ENCODE data around the gene ARF5.

The ARF5 gene

GRCh38 chr7:127584648-127585043 is 3.6 kb upstream of the ARF5 start:
- no peak for TF ChIP-seq EZH2phosphoT487 (IDR thresholded peaks at IDR 0.05; ENCODE audit: borderline replicate concordance, low read length)
- TF ChIP-seq, protein P1, sequence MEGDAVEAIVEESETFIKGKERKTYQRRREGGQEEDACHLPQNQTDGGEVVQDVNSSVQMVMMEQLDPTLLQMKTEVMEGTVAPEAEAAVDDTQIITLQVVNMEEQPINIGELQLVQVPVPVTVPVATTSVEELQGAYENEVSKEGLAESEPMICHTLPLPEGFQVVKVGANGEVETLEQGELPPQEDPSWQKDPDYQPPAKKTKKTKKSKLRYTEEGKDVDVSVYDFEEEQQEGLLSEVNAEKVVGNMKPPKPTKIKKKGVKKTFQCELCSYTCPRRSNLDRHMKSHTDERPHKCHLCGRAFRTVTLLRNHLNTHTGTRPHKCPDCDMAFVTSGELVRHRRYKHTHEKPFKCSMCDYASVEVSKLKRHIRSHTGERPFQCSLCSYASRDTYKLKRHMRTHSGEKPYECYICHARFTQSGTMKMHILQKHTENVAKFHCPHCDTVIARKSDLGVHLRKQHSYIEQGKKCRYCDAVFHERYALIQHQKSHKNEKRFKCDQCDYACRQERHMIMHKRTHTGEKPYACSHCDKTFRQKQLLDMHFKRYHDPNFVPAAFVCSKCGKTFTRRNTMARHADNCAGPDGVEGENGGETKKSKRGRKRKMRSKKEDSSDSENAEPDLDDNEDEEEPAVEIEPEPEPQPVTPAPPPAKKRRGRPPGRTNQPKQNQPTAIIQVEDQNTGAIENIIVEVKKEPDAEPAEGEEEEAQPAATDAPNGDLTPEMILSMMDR (IDR thresholded peaks at IDR 0.05; ENCODE audit: low read depth, low read length, poor library complexity, severe bottlenecking), result no peak
- Histone ChIP-seq H3K9me2 (replicated peaks; ENCODE audit: control insufficient read depth, low read length) (no peaks in the 10 kb centered on the region), H3K4me3 (ENCODE audit: low read length) (peak overlapping the region; percentile 80), H3K9me3 (ENCODE audit: control insufficient read depth, insufficient read depth, low read length) (no peaks in the 10 kb centered on the region), H3K4me1 (ENCODE audit: control insufficient read depth, low read length) (peaks cover 37% of the 10 kb centered on the region), H3F3A (ENCODE audit: control insufficient read depth, insufficient read depth) (peaks cover 8% of the 10 kb centered on the region), H3K27ac (ENCODE audit: low read depth, low read length) (no peak overlapping the region), H3K36me3 (ENCODE audit: control insufficient read depth, low read length) (peaks cover 47% of the 10 kb centered on the region), H3K79me2 (ENCODE audit: control insufficient read depth, low read length) (peaks cover 58% of the 10 kb centered on the region), H4K20me1 (ENCODE audit: control insufficient read depth, insufficient read depth, low read depth, low read length) (peaks cover 26% of the 10 kb centered on the region; the same call in 1 of the 2 replicates), H3K27me3 (ENCODE audit: control insufficient read depth, low read length) (no peaks in the 10 kb centered on the region), H3K4me2 (ENCODE audit: low read length) (peak overlapping the region; percentile 81)

DNA sequence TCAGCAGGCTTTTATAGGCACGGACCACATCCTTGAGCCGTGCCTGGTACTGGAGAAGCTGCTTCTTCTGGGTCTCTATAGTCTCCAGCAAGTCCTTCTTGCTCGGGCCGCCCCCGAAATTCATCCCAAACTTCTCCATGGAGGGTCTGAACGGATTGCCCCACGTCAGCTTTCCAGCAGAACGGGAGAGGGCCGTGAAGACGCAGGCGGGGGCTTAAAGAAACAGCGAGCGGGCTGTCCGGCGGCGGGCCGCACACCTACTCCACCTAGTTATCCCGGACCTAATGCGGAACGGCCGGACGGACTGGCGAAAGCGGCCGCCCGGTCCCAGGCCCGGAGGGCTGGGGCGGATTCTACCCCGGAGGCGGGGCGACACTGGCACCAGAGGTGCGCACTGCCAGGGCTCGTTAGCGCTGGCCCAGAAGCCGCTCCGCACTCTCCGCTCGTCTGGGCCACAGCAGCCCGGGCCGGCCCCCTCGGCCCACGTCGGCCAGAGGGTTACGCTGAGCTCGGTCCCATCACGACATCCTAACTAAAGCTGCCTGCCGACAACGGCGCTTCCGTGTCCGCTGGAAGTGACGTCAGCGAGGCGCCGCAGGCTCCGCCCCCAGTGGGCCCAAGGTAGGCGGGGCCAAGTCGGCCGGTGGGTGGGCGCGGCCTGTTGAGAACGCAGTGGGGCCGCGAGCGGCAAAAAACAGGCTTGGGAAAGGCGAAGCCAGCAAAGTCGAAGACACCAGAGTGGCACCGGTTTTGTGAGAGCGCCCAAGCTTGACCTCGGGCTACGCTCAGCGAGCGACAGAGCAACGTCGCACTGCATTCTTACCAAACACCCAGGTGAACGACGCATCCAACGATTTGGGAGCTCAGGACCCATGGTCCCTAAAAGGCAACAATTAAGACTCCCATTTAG is 2.9 kb upstream of the ARF5 start, which contains the start of gene GCC1:
GCC1 (minus strand) TSS at position 553 of the 910 bp plus-strand sequence; CDS start at position 139, 414 bp downstream.
- Histone ChIP-seq H3F3A (ENCODE audit: control insufficient read depth, insufficient read depth) (peaks cover 8% of the 10 kb centered on the region), H4K20me1 (ENCODE audit: control insufficient read depth, insufficient read depth, low read depth, low read length) (peaks cover 26% of the 10 kb centered on the region; the same call in 1 of the 2 replicates), H3K4me2 (ENCODE audit: low read length) (peak within 1 kb of the TSS; percentile 81), H3K4me3 (ENCODE audit: low read length) (peak within 1 kb of the TSS; percentile 80), H3K9me2 (replicated peaks; ENCODE audit: control insufficient read depth, low read length) (no peaks in the 10 kb centered on the region), H3K27ac (ENCODE audit: low read depth, low read length) (no peak within 1 kb of the TSS), H3K9me3 (ENCODE audit: control insufficient read depth, insufficient read depth, low read length) (no peaks in the 10 kb centered on the region), H3K4me1 (ENCODE audit: control insufficient read depth, low read length) (peaks cover 37% of the 10 kb centered on the region), H3K79me2 (ENCODE audit: control insufficient read depth, low read length) (peaks cover 57% of the 10 kb centered on the region), H3K36me3 (ENCODE audit: control insufficient read depth, low read length) (peaks cover 48% of the 10 kb centered on the region), H3K27me3 (ENCODE audit: control insufficient read depth, low read length) (no peaks in the 10 kb centered on the region)
- TF ChIP-seq, protein P1 (IDR thresholded peaks at IDR 0.05; ENCODE audit: low read depth, low read length, poor library complexity, severe bottlenecking), result no peak

DNA sequence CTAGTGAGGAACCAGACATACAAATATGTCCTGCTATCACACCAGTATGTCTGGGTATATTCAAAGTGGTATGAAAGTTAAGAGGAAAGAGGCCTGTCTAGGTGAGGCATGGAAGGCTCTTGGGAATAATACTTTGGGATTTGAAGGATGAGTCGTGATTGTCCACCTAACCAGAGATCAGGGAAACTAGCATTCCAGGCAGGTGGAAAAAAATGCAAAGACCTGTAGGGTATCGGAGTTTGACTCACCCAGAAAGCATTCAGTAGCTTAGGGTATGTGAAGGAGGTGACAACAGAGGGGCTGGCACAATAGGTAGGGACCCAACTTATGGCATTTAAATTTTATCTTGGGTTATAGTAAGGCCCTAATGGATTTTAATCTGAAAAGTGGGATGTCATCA is 1.9 kb upstream of the ARF5 start:
- Histone ChIP-seq H4K20me1 (ENCODE audit: control insufficient read depth, insufficient read depth, low read depth, low read length) (peaks cover 26% of the 10 kb centered on the region; the same call in 1 of the 2 replicates), H3K4me2 (ENCODE audit: low read length) (peak overlapping the region; percentile 81; the same call in 1 of the 2 replicates), H3K36me3 (ENCODE audit: control insufficient read depth, low read length) (peaks cover 48% of the 10 kb centered on the region), H3K9me3 (ENCODE audit: control insufficient read depth, insufficient read depth, low read length) (no peaks in the 10 kb centered on the region), H3K27ac (ENCODE audit: low read depth, low read length) (no peak overlapping the region), H3K27me3 (ENCODE audit: control insufficient read depth, low read length) (no peaks in the 10 kb centered on the region), H3K4me1 (ENCODE audit: control insufficient read depth, low read length) (peaks cover 37% of the 10 kb centered on the region), H3K79me2 (ENCODE audit: control insufficient read depth, low read length) (peaks cover 51% of the 10 kb centered on the region), H3K9me2 (replicated peaks; ENCODE audit: control insufficient read depth, low read length) (no peaks in the 10 kb centered on the region), H3K4me3 (ENCODE audit: low read length) (no peak overlapping the region), H3F3A (ENCODE audit: control insufficient read depth, insufficient read depth) (peaks cover 8% of the 10 kb centered on the region)
- no peak for TF ChIP-seq EZH2phosphoT487 (IDR thresholded peaks at IDR 0.05; ENCODE audit: borderline replicate concordance, low read length)
- TF ChIP-seq, protein P1 (IDR thresholded peaks at IDR 0.05; ENCODE audit: low read depth, low read length, poor library complexity, severe bottlenecking), result no peak

Data from DOHH2 (cell line).